ENCODE results near the gene IL3. TPM values are rescaled to one million over a fixed set of nuclear protein-coding genes. Genes with fewer than 3 reads are reported as not detected.

Gene IL3
- total RNA-seq, 1 donor from 2014 or later: not detected

GRCh38 chr5:132073231-132074013 is 13.0 kb downstream of the IL3 start, which contains the start of gene CSF2:
Gene CSF2 (plus strand): TSS chr5:132073789. CDS start chr5:132073824, 35 bp downstream.
- no peak for TF ChIP-seq CTCF (IDR thresholded peaks at IDR 0.05; ENCODE audit: unreplicated experiment)
- H3K9me3 Mint-ChIP-seq (ENCODE audit: low read depth): no peaks in the 10 kb centered on the region
- peaks cover 2% of the 10 kb centered on the region for H3K27me3 Mint-ChIP-seq
- H3K27ac Mint-ChIP-seq: no peak within 1 kb of the TSS
- H3K4me1 Mint-ChIP-seq (ENCODE audit: low read depth): peaks cover 17% of the 10 kb centered on the region
- DNase-seq (ENCODE audit: low spot score, unreplicated experiment): no peak
- H3K4me3 Mint-ChIP-seq (ENCODE audit: low read depth): no peak within 1 kb of the TSS
- no peaks in the 10 kb centered on the region for H3K36me3 Mint-ChIP-seq (ENCODE audit: insufficient read depth)

GRCh38 chr5:132074091-132074771 is 13.8 kb downstream of the IL3 start:
- Mint-ChIP-seq H3K36me3 (ENCODE audit: insufficient read depth) (no peaks in the 10 kb centered on the region), H3K27me3 (peaks cover 2% of the 10 kb centered on the region), H3K9me3 (ENCODE audit: low read depth) (no peaks in the 10 kb centered on the region), H3K4me3 (ENCODE audit: low read depth) (no peak overlapping the region), H3K4me1 (ENCODE audit: low read depth) (peaks cover 17% of the 10 kb centered on the region), H3K27ac (no peak overlapping the region)
- TF ChIP-seq CTCF (IDR thresholded peaks at IDR 0.05; ENCODE audit: unreplicated experiment): no peak
- DNase-seq (ENCODE audit: low spot score, unreplicated experiment): no peak

DNA sequence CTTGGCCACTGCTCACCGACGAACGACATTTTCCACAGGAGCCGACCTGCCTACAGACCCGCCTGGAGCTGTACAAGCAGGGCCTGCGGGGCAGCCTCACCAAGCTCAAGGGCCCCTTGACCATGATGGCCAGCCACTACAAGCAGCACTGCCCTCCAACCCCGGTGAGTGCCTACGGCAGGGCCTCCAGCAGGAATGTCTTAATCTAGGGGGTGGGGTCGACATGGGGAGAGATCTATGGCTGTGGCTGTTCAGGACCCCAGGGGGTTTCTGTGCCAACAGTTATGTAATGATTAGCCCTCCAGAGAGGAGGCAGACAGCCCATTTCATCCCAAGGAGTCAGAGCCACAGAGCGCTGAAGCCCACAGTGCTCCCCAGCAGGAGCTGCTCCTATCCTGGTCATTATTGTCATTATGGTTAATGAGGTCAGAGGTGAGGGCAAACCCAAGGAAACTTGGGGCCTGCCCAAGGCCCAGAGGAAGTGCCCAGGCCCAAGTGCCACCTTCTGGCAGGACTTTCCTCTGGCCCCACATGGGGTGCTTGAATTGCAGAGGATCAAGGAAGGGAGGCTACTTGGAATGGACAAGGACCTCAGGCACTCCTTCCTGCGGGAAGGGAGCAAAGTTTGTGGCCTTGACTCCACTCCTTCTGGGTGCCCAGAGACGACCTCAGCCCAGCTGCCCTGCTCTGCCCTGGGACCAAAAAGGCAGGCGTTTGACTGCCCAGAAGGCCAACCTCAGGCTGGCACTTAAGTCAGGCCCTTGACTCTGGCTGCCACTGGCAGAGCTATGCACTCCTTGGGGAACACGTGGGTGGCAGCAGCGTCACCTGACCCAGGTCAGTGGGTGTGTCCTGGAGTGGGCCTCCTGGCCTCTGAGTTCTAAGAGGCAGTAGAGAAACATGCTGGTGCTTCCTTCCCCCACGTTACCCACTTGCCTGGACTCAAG is 14.6 kb downstream of the IL3 start:
- H3K36me3 Mint-ChIP-seq (ENCODE audit: insufficient read depth): no peaks in the 10 kb centered on the region
- H3K27ac Mint-ChIP-seq: no peak overlapping the region
- TF ChIP-seq CTCF (IDR thresholded peaks at IDR 0.05; ENCODE audit: unreplicated experiment): no peak
- DNase-seq (ENCODE audit: low spot score, unreplicated experiment): no peak
- H3K9me3 Mint-ChIP-seq (ENCODE audit: low read depth): no peaks in the 10 kb centered on the region
- peaks cover 2% of the 10 kb centered on the region for H3K27me3 Mint-ChIP-seq
- H3K4me1 Mint-ChIP-seq (ENCODE audit: low read depth): peaks cover 17% of the 10 kb centered on the region
- H3K4me3 Mint-ChIP-seq (ENCODE audit: low read depth): no peak overlapping the region

DNA sequence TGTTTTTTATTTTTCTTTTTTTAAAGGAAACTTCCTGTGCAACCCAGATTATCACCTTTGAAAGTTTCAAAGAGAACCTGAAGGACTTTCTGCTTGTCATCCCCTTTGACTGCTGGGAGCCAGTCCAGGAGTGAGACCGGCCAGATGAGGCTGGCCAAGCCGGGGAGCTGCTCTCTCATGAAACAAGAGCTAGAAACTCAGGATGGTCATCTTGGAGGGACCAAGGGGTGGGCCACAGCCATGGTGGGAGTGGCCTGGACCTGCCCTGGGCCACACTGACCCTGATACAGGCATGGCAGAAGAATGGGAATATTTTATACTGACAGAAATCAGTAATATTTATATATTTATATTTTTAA is 15.2 kb downstream of the IL3 start:
- Mint-ChIP-seq H3K4me3 (ENCODE audit: low read depth) (no peak overlapping the region), H3K4me1 (ENCODE audit: low read depth) (peaks cover 17% of the 10 kb centered on the region), H3K9me3 (ENCODE audit: low read depth) (no peaks in the 10 kb centered on the region), H3K36me3 (ENCODE audit: insufficient read depth) (no peaks in the 10 kb centered on the region), H3K27ac (no peak overlapping the region), H3K27me3 (peaks cover 2% of the 10 kb centered on the region)
- no peak for TF ChIP-seq CTCF (IDR thresholded peaks at IDR 0.05; ENCODE audit: unreplicated experiment)
- DNase-seq (ENCODE audit: low spot score, unreplicated experiment): no peak
